ENCODE results near the gene PRR19.

- TF ChIP-seq, protein P1, sequence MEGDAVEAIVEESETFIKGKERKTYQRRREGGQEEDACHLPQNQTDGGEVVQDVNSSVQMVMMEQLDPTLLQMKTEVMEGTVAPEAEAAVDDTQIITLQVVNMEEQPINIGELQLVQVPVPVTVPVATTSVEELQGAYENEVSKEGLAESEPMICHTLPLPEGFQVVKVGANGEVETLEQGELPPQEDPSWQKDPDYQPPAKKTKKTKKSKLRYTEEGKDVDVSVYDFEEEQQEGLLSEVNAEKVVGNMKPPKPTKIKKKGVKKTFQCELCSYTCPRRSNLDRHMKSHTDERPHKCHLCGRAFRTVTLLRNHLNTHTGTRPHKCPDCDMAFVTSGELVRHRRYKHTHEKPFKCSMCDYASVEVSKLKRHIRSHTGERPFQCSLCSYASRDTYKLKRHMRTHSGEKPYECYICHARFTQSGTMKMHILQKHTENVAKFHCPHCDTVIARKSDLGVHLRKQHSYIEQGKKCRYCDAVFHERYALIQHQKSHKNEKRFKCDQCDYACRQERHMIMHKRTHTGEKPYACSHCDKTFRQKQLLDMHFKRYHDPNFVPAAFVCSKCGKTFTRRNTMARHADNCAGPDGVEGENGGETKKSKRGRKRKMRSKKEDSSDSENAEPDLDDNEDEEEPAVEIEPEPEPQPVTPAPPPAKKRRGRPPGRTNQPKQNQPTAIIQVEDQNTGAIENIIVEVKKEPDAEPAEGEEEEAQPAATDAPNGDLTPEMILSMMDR (conservative IDR thresholded peaks at IDR 0.05; ENCODE audit: low read depth, low read length): no peak
- no peak for TF ChIP-seq EZH2 (IDR thresholded peaks at IDR 0.05; ENCODE audit: borderline replicate concordance, low read depth, low read length, poor library complexity, severe bottlenecking)
These were observed 25.0 kb downstream of the PRR19 start for GRCh38 chr19:42326969-42327368.
